ENCODE measurements around the gene MARF1. TPM values are rescaled to one million over a fixed set of nuclear protein-coding genes. Genes with fewer than 3 reads are reported as not detected.

Gene MARF1
- polyA plus RNA-seq, 1 experiment: 25.2 TPM

- H3K27me3 ChIP-seq (ENCODE audit: control insufficient read depth, insufficient read depth, low read length): no peaks in the 10 kb centered on the region
- H3K4me3 ChIP-seq (ENCODE audit: low read depth, low read length): no peak overlapping the region
- no peak for DNase-seq (ENCODE audit: low read depth)
- no peak for TF ChIP-seq CTCF (IDR thresholded peaks at IDR 0.05; ENCODE audit: insufficient read depth, low read depth, low read length)
- ChIA-PET CTCF (no interaction called here), POLR2A (no interaction called here)
- H3K36me3 ChIP-seq (ENCODE audit: control insufficient read depth, insufficient read depth, low read length): 0 out of 2 replicates have a peak, but pooled peaks cover 1% of the 10 kb centered on the region
Measured at GRCh38 chr16:15566095-15566494, 76.9 kb downstream of the MARF1 start.

- CTCF ChIA-PET: interaction anchor here (0.6 to 2.1 kb wide), 5 partner anchors 9 to 23 kb away, joined by 3 to 5 read pairs (median 3); no protein-coding TSS in a partner anchor
- no peak overlapping the region for H3K4me3 ChIP-seq (ENCODE audit: low read depth, low read length)
- POLR2A ChIA-PET: interaction anchor here (0.7 kb wide), 1 partner anchor 43 kb away, joined by 12 read pairs; no protein-coding TSS in a partner anchor
- DNase-seq (ENCODE audit: low read depth): no peak
- H3K36me3 ChIP-seq (ENCODE audit: control insufficient read depth, insufficient read depth, low read length): 0 out of 2 replicates have a peak, but pooled peaks cover 1% of the 10 kb centered on the region
- H3K27me3 ChIP-seq (ENCODE audit: control insufficient read depth, insufficient read depth, low read length): no peaks in the 10 kb centered on the region
- no peak for TF ChIP-seq CTCF (IDR thresholded peaks at IDR 0.05; ENCODE audit: insufficient read depth, low read depth, low read length)
Measured at GRCh38 chr16:15564604-15565339, 78.2 kb downstream of the MARF1 start.

GRCh38 chr16:15559176-15559575, 83.8 kb downstream of the MARF1 start:
- CTCF ChIA-PET: interaction anchor here (2.2 kb wide), 1 partner anchor 9 kb away, joined by 29 read pairs; no protein-coding TSS in a partner anchor
- POLR2A ChIA-PET: no interaction called here
- TF ChIP-seq CTCF (IDR thresholded peaks at IDR 0.05; ENCODE audit: insufficient read depth, low read depth, low read length): no peak
- no peak for DNase-seq (ENCODE audit: low read depth)
- Histone ChIP-seq H3K4me3 (ENCODE audit: low read depth, low read length) (no peak overlapping the region), H3K36me3 (ENCODE audit: control insufficient read depth, insufficient read depth, low read length) (no peaks in the 10 kb centered on the region), H3K27me3 (ENCODE audit: control insufficient read depth, insufficient read depth, low read length) (no peaks in the 10 kb centered on the region)

GRCh38 chr16:15557258-15557657, 85.7 kb downstream of the MARF1 start:
- TF ChIP-seq CTCF (IDR thresholded peaks at IDR 0.05; ENCODE audit: insufficient read depth, low read depth, low read length): no peak
- H3K4me3 ChIP-seq (ENCODE audit: low read depth, low read length): no peak overlapping the region
- no peaks in the 10 kb centered on the region for H3K27me3 ChIP-seq (ENCODE audit: control insufficient read depth, insufficient read depth, low read length)
- H3K36me3 ChIP-seq (ENCODE audit: control insufficient read depth, insufficient read depth, low read length): no peaks in the 10 kb centered on the region
- ChIA-PET CTCF (interaction anchor here (1.7 kb wide), 1 partner anchor 13 kb away, joined by 3 read pairs; no protein-coding TSS in a partner anchor), POLR2A (no interaction called here)
- DNase-seq (ENCODE audit: low read depth): no peak

- POLR2A ChIA-PET: no interaction called here
- CTCF ChIA-PET: interaction anchor here (0.9 to 1.7 kb wide), 3 partner anchors 8 to 129 kb away, joined by 3 read pairs; no protein-coding TSS in a partner anchor
- no peaks in the 10 kb centered on the region for H3K36me3 ChIP-seq (ENCODE audit: control insufficient read depth, insufficient read depth, low read length)
Measured at GRCh38 chr16:15556130-15556529, 86.8 kb downstream of the MARF1 start.

More at GRCh38 chr16:15556130-15556529, 86.8 kb downstream of the MARF1 start:
- no peak for TF ChIP-seq CTCF (IDR thresholded peaks at IDR 0.05; ENCODE audit: insufficient read depth, low read depth, low read length)
- H3K4me3 ChIP-seq (ENCODE audit: low read depth, low read length): no peak overlapping the region
- H3K27me3 ChIP-seq (ENCODE audit: control insufficient read depth, insufficient read depth, low read length): no peaks in the 10 kb centered on the region
- DNase-seq (ENCODE audit: low read depth): no peak

All from BJ (cell line).